Upper lobe of left lung (tissue), 6 donors: ENCODE data around the gene DIP2A. TPM values are rescaled to one million over a fixed set of nuclear protein-coding genes. Genes with fewer than 3 reads are reported as not detected.

ENCODE experiments used
- ATAC-seq, 2 donors: fragments of 200-7000 bp; cut with Tn5 transposase; one replicate each; pipeline ENCODE4 v1.9.1; 2022; ENCODE audit warnings: mild to moderate bottlenecking in 2 of 2, moderate library complexity in 2 of 2; ENCODE audit not compliant: low FRiP score in 2 of 2
- DNase-seq, 2 donors: peaks; one replicate each; pipeline ENCODE4 v3.0.0-alpha.2; 2019 to 2020
- H3K27ac ChIP-seq, 4 donors: fragments of 200-600 bp; sonication (generic); one replicate each; pipeline ENCODE4 v1.5.1; 2016 to 2019
- H3K27me3 ChIP-seq, 4 donors: fragments of 200-600 bp; sonication (generic); one replicate each; pipeline ENCODE4 v1.5.1; 2017 to 2019
- H3K36me3 ChIP-seq, 4 donors: fragments of 200-600 bp; sonication (generic); one replicate each; pipeline ENCODE4 v1.5.1; 2016 to 2019
- H3K4me1 ChIP-seq, 4 donors: fragments of 200-600 bp; sonication (generic); one replicate each; pipeline ENCODE4 v1.5.1; 2018 to 2019
- H3K4me3 ChIP-seq, 4 donors: fragments of 200-600 bp; sonication (generic); one replicate each; pipeline ENCODE4 v1.5.1; 2017 to 2019; ENCODE audit warnings: mild to moderate bottlenecking in 2 of 4, moderate library complexity in 1 of 4
- H3K9me3 ChIP-seq, 4 donors: fragments of 200-600 bp; sonication (generic); one replicate each; pipeline ENCODE4 v1.5.1; 2018 to 2019
- EP300 ChIP-seq, 4 donors: sonication (generic); formaldehyde crosslinking; IDR thresholded peaks; one replicate each; pipeline ENCODE4 v1.5.1; 2017; ENCODE audit warnings: antibody characterized with exemption in 4 of 4, control low read depth in 2 of 4
- POLR2A ChIP-seq, 4 donors: fragments of 450-650 bp; IDR thresholded peaks; one replicate each; pipeline ENCODE4 v1.5.1; 2016 to 2017; ENCODE audit warnings: antibody characterized with exemption in 4 of 4, mild to moderate bottlenecking in 2 of 4
- POLR2AphosphoS5 ChIP-seq, 2 donors: sonication (generic); formaldehyde crosslinking; IDR thresholded peaks; one replicate each; pipeline ENCODE4 v1.5.1; 2017; ENCODE audit warnings: antibody characterized with exemption in 2 of 2
- WGBS, 2 donors: methylation state at CpG; one replicate each; pipeline ENCODE4 v1.1.5; 2017 to 2018; 5-methylcytosine and 5-hydroxymethylcytosine counted together
- total RNA-seq, 6 donors: library from RNA; depleted of rRNA in 4 of 6; stranded (reverse); fragments of >200 nt in 4 of 6; gene quantifications; one replicate each; pipeline versions ENCODE4 v1.1.0 to v1.2.1, GENCODE V29; 2016 to 2021
- TF ChIP-seq, protein P1 (sequence below), 6 experiments: fragments of 450-650 bp in 4 of 6; fragments of 200-600 bp in 2 of 6; sonication (generic) in 2 of 6; IDR thresholded peaks; one replicate each; pipeline ENCODE4 v1.5.1; 2016 to 2019; ENCODE audit warnings: antibody characterized with exemption in 6 of 6
- donor health status: DM: no; HTN: no; CAD: no; lungs with moderate emphysema.
- donor health status: DM: no; HTN: yes; CAD: no; lungs with severe emphysema.

DIP2A gene
- total RNA-seq, 6 donors from 2014 or later: 22.6 to 144 (median 43.0) TPM

DNA sequence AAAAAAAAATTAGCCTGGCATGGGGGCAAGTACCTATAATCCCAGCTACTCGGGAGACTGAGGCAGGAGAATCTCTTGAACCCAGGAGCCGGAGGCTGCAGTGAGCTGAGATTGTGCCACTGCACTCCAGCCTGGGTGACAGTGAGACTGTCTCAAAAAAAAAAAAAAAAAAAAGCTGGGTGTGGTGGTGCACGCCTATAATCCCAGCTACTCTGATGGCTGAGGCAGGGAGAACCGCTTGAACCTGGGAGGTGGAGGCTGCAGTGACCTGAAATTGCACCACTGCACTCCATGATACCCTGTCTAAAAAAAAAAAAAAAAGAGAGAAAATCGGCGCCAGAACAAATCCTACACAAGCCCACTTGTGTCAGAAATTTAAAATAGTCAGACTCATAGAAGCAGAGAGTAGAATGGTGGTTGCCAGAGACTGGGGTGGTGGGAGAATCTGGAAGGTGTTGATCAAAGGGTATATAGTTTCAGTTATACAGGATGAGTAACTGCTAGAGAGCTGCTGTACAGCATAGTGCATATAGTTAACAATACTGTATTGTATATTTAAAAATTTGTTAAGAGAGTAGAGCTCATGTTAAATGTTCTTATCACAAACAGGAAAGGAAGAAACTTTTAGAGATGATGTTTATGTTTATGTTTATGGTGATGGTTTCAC is 9.6 kb downstream of the DIP2A start:
- TF ChIP-seq POLR2AphosphoS5 (IDR thresholded peaks at IDR 0.05): no peak
- TF ChIP-seq, protein P1, sequence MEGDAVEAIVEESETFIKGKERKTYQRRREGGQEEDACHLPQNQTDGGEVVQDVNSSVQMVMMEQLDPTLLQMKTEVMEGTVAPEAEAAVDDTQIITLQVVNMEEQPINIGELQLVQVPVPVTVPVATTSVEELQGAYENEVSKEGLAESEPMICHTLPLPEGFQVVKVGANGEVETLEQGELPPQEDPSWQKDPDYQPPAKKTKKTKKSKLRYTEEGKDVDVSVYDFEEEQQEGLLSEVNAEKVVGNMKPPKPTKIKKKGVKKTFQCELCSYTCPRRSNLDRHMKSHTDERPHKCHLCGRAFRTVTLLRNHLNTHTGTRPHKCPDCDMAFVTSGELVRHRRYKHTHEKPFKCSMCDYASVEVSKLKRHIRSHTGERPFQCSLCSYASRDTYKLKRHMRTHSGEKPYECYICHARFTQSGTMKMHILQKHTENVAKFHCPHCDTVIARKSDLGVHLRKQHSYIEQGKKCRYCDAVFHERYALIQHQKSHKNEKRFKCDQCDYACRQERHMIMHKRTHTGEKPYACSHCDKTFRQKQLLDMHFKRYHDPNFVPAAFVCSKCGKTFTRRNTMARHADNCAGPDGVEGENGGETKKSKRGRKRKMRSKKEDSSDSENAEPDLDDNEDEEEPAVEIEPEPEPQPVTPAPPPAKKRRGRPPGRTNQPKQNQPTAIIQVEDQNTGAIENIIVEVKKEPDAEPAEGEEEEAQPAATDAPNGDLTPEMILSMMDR (IDR thresholded peaks at IDR 0.05): no peak
- Histone ChIP-seq H3K36me3 (peaks cover 0 to 4% (median under 1%) of the 10 kb centered on the region in 4 donors), H3K27ac (no peak overlapping the region), H3K4me3 (no peak overlapping the region), H3K4me1 (peaks cover 10 to 14% (median 12%) of the 10 kb centered on the region in 4 donors), H3K9me3 (no peaks in the 10 kb centered on the region), H3K27me3 (no peaks in the 10 kb centered on the region)
- WGBS, 2 donors: 77 to 91% methylated on average over 6 of the region's 6 CpGs
- no peak for DNase-seq
- no peak for ATAC-seq

DNA sequence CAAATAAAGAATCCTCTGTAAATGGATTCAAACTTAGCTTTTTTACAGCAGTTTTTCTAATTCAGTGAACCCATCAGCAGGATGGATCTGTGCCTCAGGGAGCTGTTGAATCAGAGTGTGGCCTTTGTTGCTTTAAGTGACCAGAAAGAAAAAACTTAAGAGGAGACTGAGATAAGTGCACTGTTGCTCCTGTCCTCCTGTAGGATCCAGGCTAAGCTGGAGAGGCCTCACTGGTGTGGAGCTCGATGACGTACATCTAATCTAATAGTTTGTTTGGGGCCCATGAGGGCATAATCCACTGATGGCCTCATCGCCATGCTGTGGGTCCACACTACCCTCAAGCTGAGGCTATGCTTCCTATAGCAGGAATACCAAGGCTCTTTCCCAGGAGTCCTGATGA is 10.6 kb downstream of the DIP2A start:
- Histone ChIP-seq H3K36me3 (no peaks in the 10 kb centered on the region), H3K27ac (no peak overlapping the region), H3K9me3 (no peaks in the 10 kb centered on the region), H3K27me3 (no peaks in the 10 kb centered on the region), H3K4me3 (no peak overlapping the region), H3K4me1 (peaks cover 10 to 14% (median 12%) of the 10 kb centered on the region in 4 donors)
- WGBS, 2 donors: 96 to 100% methylated on average over 2 to 3 of the region's 3 CpGs
- TF ChIP-seq POLR2AphosphoS5 (IDR thresholded peaks at IDR 0.05) (no peak), EP300 (IDR thresholded peaks at IDR 0.05) (no peak), POLR2A (IDR thresholded peaks at IDR 0.05) (no peak)
- TF ChIP-seq, protein P1 (IDR thresholded peaks at IDR 0.05): no peak
- ATAC-seq (no peak), DNase-seq (no peak)

- no peak for ATAC-seq
- DNase-seq: no peak
- WGBS, 2 donors: 83 to 96% methylated on average over 1 of the region's 1 CpG
- no peak overlapping the region for H3K4me3 ChIP-seq
- H3K9me3 ChIP-seq: no peaks in the 10 kb centered on the region
- peaks cover 7 to 12% (median 9%) of the 10 kb centered on the region in 4 donors for H3K4me1 ChIP-seq
- H3K36me3 ChIP-seq: no peaks in the 10 kb centered on the region
- no peak overlapping the region for H3K27ac ChIP-seq
- H3K27me3 ChIP-seq: no peaks in the 10 kb centered on the region
- TF ChIP-seq POLR2A (IDR thresholded peaks at IDR 0.05): no peak
These were observed 12.8 kb downstream of the DIP2A start for GRCh38 chr21:46471514-46471913.

- Histone ChIP-seq H3K27ac (peak overlapping the region in 1 of 4 donors; percentile 46), H3K4me3 (no peak overlapping the region), H3K27me3 (no peaks in the 10 kb centered on the region), H3K9me3 (no peaks in the 10 kb centered on the region), H3K4me1 (peaks cover 7 to 12% (median 9%) of the 10 kb centered on the region in 4 donors), H3K36me3 (no peaks in the 10 kb centered on the region)
- TF ChIP-seq POLR2A (IDR thresholded peaks at IDR 0.05) (no peak), EP300 (IDR thresholded peaks at IDR 0.05) (no peak), POLR2AphosphoS5 (IDR thresholded peaks at IDR 0.05) (no peak)
- TF ChIP-seq, protein P1 (IDR thresholded peaks at IDR 0.05): no peak
- WGBS, 2 donors: 51 to 60% methylated on average over 6 of the region's 6 CpGs
- DNase-seq: peak in 1 of 2 donors; percentile 47
- peak; percentile 71 to 73 for ATAC-seq
These were observed 13.6 kb downstream of the DIP2A start for GRCh38 chr21:46472246-46472645.

GRCh38 chr21:46474382-46474781 is 15.7 kb downstream of the DIP2A start:
- no peaks in the 10 kb centered on the region for H3K27me3 ChIP-seq
- 88 to 93% methylated on average over 2 of the region's 2 CpGs for WGBS, 2 donors
- TF ChIP-seq, protein P1 (IDR thresholded peaks at IDR 0.05): no peak
- TF ChIP-seq POLR2A (IDR thresholded peaks at IDR 0.05): no peak
- no peak for TF ChIP-seq POLR2AphosphoS5 (IDR thresholded peaks at IDR 0.05)
- no peak for TF ChIP-seq EP300 (IDR thresholded peaks at IDR 0.05)

More at GRCh38 chr21:46474382-46474781, 15.7 kb downstream of the DIP2A start:
- no peak overlapping the region for H3K4me3 ChIP-seq
- H3K4me1 ChIP-seq: peaks cover 7 to 12% (median 9%) of the 10 kb centered on the region in 4 donors
- DNase-seq: no peak
- ATAC-seq: no peak
- no peaks in the 10 kb centered on the region for H3K9me3 ChIP-seq
- H3K36me3 ChIP-seq: no peaks in the 10 kb centered on the region
- H3K27ac ChIP-seq: no peak overlapping the region
